Thyroid gland (tissue), 4 donors: ENCODE measurements around the gene COBLL1.

Source experiments
- CTCF ChIP-seq, 6 experiments: fragments of 200-600 bp in 3 of 6; fragments of 450-650 bp in 3 of 6; sonication (generic) in 3 of 6; IDR thresholded peaks; one replicate each; pipeline ENCODE4 v1.5.1; 2016 to 2019; ENCODE audit warnings: antibody characterized with exemption in 6 of 6, mild to moderate bottlenecking in 2 of 6, inconsistent platforms in 1 of 6, moderate library complexity in 1 of 6
- POLR2A ChIP-seq, 2 donors: fragments of 450-650 bp; IDR thresholded peaks; one replicate each; pipeline ENCODE4 v1.6.1; 2017; ENCODE audit warnings: antibody characterized with exemption in 2 of 2, mild to moderate bottlenecking in 2 of 2, moderate library complexity in 1 of 2

GRCh38 chr2:164692958-164693357 lies 148.7 kb downstream of the COBLL1 start:
- TF ChIP-seq CTCF (IDR thresholded peaks at IDR 0.05) (no peak), POLR2A (IDR thresholded peaks at IDR 0.05) (no peak)
